Esophagus muscularis mucosa (tissue), 4 donors: ENCODE measurements around the gene RNF186. TPM values are rescaled to one million over a fixed set of nuclear protein-coding genes. Genes with fewer than 3 reads are reported as not detected.

Experiments used
- DNase-seq: peaks from one replicate; pipeline ENCODE4 v3.0.0-alpha.2; 2017; ENCODE audit errors: extremely low spot score
- H3K27ac ChIP-seq, 4 donors: fragments of 200-600 bp; sonication (generic); replicated peaks in 1 of 4; 1 replicate in 3 of 4; 2 replicates in 1 of 4; pipeline ENCODE4 v1.5.1; 2016 to 2019; ENCODE audit warnings: mild to moderate bottlenecking in 1 of 4
- H3K27me3 ChIP-seq, 4 donors: fragments of 200-600 bp; sonication (generic); one replicate each; pipeline versions ENCODE4 v1.5.1 to v1.6.0; 2016 to 2019
- H3K36me3 ChIP-seq, 4 donors: fragments of 200-600 bp; sonication (generic); one replicate each; pipeline ENCODE4 v1.5.1; 2016 to 2019
- H3K4me1 ChIP-seq, 4 donors: fragments of 200-600 bp; sonication (generic); one replicate each; pipeline ENCODE4 v1.5.1; 2016 to 2019
- H3K4me3 ChIP-seq, 4 donors: fragments of 200-600 bp; sonication (generic); 1 replicate in 2 of 4; 2 replicates in 2 of 4; pipeline ENCODE4 v1.5.1; 2016 to 2019; ENCODE audit warnings: mild to moderate bottlenecking in 4 of 4, moderate library complexity in 1 of 4
- H3K9me3 ChIP-seq, 4 donors: fragments of 200-600 bp; sonication (generic); 1 replicate in 3 of 4; 2 replicates in 1 of 4; pipeline ENCODE4 v1.5.1; 2016 to 2019
- CTCF ChIP-seq, 3 experiments: fragments of 200-600 bp in 2 of 3; fragments of 450-650 bp in 1 of 3; sonication (generic) in 2 of 3; IDR thresholded peaks; one replicate each; pipeline ENCODE4 v1.5.1; 2017 to 2019; ENCODE audit warnings: antibody characterized with exemption in 3 of 3, mild to moderate bottlenecking in 2 of 3, moderate library complexity in 1 of 3
- EP300 ChIP-seq: sonication (generic); formaldehyde crosslinking; IDR thresholded peaks from one replicate; pipeline ENCODE4 v1.6.1; 2017; ENCODE audit warnings: antibody characterized with exemption
- POLR2A ChIP-seq: fragments of 450-650 bp; IDR thresholded peaks from one replicate; pipeline ENCODE4 v1.6.1; 2017; ENCODE audit warnings: antibody characterized with exemption, moderate library complexity, mild to moderate bottlenecking, low read depth
- POLR2AphosphoS5 ChIP-seq, 2 donors: sonication (generic); formaldehyde crosslinking; IDR thresholded peaks; one replicate each; pipeline ENCODE4 v1.6.1; 2017; ENCODE audit warnings: antibody characterized with exemption in 2 of 2
- WGBS: methylation state at CpG from one replicate; pipeline ENCODE4 v1.1.5; 2018; 5-methylcytosine and 5-hydroxymethylcytosine counted together
- intact Hi-C: fragments of 100-400 bp; cut with DNase I; formaldehyde crosslinking; loops from one replicate; pipeline ENCODE4 v1.15.1; 2023
- total RNA-seq, 4 donors: library from RNA; depleted of rRNA; stranded (reverse); fragments of >200 nt; gene quantifications; one replicate each; pipeline versions ENCODE4 v1.1.0 to v1.2.1, GENCODE V29; 2016

The RNF186 gene
- total RNA-seq, 4 donors from 2014 or later = not detected

- TF ChIP-seq POLR2AphosphoS5 (IDR thresholded peaks at IDR 0.05) (no peak), EP300 (no peak), POLR2A (no peak), CTCF (IDR thresholded peaks at IDR 0.05) (no peak)
- DNase-seq = no peak
- peaks cover 6 to 50% (median 24%) of the 10 kb centered on the region in 4 donors for H3K36me3 ChIP-seq
- H3K4me3 ChIP-seq = no peak overlapping the region
- no peak overlapping the region for H3K27ac ChIP-seq
- WGBS = 95% methylated on average over 5 of the region's 5 CpGs
- peaks cover 0 to under 1% (median 0%) of the 10 kb centered on the region in 4 donors for H3K4me1 ChIP-seq
- no peaks in the 10 kb centered on the region for H3K27me3 ChIP-seq
- intact Hi-C loops = loop anchor here (5.0 kb wide), 1 partner anchor 48 kb away; no protein-coding TSS in a partner anchor
- H3K9me3 ChIP-seq = no peaks in the 10 kb centered on the region
Observed at GRCh38 chr1:19764848-19765247, 50.2 kb downstream of the RNF186 start.

Other genes starting within 250 kb of the RNF186 start
- 100 to 1,000 TPM; 194 to 469 (median 307) TPM for gene NBL1, start 171.0 kb downstream of the RNF186 start, total RNA-seq
- not detected for gene HTR6, start 150.4 kb downstream of the RNF186 start, total RNA-seq
- gene TMCO4, start 15.4 kb downstream of the RNF186 start, total RNA-seq = 10 to 100 TPM; 20.8 to 34.4 (median 25.8) TPM
- gene OTUD3, start 67.1 kb upstream of the RNF186 start, total RNA-seq = 10 to 100 TPM in 1 of 4 donors, 1 to 10 TPM in 3; 5.1 to 14.9 (median 6.3) TPM
- gene PLA2G2E, start 108.3 kb upstream of the RNF186 start, total RNA-seq = not detected
- gene PLA2G2A, start 164.3 kb upstream of the RNF186 start, total RNA-seq = 100 to 1,000 TPM in 2 of 4 donors, 10 to 100 TPM in 2; 29.9 to 228 (median 81.2) TPM